HG03097 (cell line): ENCODE data around the gene SRA1.

Source experiments
- ATAC-seq: cut with Tn5 transposase; IDR thresholded peaks from one replicate; pipeline ENCODE4 v1.9.1; 2021; ENCODE audit not compliant: unreplicated experiment, low FRiP score

SRA1 gene

DNA sequence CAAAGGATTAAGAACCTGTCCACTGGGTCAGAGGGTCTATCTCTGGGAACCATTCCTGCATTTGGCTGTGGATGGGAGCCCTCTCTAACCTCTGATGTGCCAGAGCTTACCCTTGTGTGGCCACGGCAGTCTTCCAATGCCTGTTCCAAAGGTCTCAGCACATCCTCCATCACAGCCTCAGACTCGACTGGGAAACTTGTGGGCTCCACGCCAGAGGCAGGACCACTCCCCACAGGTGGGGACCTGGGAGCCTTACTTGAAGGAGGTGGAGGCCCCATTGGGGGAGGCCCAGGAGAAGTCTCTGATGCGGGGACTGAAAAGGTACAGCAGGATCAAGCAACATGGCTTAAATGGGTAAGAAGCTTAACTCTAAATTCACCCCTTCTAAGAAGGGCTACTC lies 5.4 kb downstream of the SRA1 start:
- no peak for ATAC-seq

DNA sequence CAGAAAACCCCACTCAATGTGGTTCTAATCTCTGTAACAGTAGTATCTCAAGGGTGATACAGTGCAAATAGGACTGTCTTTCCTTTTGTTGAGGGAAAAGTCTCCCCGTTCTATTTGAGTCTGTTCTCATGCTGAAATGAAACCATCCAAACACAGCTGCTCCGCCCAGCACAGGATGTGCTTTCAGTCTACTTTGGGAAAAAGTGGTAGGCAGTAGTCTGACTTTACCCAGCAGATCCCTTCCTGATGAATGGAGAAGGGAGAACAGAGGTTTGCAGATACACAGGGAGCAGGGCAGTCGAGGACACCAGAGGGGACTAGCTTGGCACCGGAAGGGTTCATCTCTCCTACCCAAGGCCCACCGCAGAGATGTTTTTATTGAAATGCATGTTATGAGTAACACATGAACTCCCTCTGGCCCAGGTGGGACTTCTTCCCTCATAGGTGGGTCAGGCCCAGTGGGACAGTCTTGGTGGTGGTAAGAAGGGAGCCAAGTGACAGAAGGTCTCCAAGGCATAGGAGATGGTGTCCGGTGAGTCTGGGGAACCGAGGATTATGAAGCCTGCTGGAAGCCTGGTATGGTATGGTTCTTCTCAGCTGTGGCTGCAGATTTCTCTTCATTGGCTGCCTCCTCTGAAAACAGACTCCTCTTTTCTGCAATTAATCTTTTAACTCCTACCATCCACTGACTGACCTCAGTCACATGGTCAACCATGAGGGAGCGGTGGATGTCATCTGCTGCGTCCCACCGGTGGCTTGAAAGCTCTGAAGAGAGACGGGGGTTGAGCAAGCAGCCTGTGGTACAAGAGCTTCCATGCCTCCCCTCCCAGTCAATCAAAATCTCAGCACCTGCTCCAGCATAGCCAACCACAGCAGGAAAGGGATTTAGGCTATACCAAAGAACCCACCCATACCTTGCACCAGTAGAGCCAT lies 6.9 kb downstream of the SRA1 start:
- no peak for ATAC-seq

DNA sequence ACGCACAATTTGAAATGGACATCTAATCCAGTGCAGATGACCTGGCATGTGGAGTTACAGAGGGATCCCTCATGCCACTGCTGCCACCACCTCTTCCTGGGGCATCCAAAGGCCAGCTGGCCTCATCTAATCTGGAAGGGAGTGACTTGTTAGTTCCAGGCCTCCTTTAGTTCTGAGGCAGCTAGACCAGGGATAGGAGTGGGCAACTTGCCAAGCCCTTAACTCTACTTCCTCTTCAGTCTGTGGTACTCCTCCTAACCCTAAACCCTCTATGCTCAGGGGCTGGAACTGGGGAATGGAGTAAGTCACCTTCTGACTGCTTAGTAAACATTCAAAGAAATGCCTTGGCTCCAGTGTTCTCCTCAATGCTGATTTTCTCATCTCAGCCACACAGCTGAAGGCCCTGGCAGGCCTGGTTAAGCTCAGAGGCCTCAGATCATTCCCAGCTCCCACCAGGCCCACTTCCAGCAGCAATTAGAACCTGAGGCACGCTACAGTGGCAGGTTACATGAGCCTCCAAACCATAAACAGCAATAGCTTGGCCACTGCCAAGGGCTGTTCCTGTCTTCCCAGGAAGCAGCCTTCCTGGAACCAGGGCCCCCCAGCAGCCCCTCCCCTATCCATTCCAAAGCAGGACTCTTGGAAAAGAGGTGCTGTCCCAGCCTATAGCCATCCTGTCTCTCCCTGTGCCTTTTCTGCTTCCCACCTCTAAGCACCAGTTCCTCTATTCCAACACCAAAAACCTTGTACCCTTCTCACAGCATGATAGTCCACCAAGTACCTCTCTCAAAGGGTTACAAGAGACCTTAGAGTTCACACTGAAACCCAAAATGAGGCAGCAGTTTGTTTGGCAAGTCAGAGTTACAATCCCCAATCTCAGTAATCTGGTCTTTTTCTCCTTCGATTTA lies 7.8 kb downstream of the SRA1 start:
- no peak for ATAC-seq

DNA sequence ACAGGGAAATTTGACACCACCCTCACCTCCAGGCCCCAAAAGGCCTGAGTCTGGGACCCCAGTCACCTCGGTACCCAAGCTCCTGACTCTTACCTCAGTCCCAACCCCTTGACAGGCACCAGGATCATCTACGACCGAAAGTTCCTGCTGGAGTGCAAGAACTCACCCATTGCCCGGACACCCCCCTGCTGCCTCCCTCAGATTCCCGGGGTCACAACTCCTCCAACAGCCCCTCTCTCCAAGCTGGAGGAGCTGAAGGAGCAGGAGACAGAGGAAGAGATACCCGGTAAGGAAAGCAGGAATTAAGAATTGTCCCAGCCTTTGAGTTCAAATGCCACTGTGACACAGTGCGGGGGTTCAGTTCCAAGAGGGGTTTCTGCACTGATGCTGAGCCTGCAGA lies 8.5 kb downstream of the SRA1 start:
- ATAC-seq: no peak

DNA sequence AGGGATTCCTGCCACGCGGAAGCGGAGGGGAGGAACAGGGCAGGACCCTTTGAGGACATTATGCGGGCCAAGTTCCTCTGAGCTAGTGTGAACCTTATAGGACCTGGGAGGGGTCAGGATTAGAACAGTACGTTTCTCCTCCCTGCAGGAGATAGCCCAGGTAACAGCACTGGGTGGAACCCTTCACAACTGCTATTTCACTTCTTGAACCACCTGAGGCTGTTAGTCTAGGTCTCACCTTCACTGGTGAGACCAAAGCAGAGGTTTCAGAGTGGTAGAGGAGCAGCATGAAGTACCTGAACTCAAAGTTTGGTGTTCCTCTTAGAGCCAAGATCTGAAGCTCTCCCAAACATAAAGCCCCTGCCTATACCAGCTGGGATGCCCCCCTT lies 9.0 kb downstream of the SRA1 start:
- no peak for ATAC-seq

DNA sequence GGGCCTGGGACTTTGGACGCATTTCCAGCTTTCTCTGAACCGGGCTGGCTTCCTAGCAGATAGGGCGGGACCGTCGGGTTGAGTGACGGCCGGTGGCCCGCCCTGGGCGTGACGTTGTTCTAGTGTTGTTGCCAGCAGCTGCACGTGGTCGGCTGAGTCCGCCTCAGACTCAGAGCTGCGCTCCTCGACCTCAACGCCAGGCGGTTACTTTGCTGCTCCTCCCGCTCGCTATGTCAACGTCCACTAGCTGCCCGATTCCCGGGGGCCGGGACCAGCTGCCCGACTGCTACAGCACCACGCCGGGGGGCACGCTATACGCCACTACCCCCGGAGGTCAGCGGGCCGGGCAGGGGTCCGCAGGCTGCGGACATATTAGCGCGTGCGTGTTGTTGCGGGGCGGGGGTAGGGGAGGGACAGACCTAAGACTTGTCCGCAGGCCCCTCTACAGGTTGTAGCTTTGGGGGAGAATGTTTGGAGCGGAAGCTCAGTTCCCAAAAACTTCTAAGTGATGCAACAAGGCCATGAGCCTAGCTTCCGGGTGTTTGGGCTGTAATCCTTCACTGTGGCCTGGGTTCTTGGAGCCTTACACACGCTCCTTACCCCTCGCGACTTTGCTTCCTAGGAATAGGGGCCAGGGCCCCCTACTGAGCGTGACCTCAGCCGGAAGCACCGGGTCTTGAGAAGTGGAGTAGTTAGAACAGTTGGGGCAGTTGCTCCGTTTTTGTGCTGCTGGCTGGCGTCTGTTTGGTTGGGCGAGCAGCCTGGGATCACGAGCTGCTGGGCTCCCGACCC lies 9.6 kb downstream of the SRA1 start, which contains the start of gene EIF4EBP3:
Gene EIF4EBP3, plus strand, starts transcription at position 155 of the 792 bp plus-strand sequence. Its CDS starts 76 bp downstream, at position 231.
- ATAC-seq: peak; percentile 96

DNA sequence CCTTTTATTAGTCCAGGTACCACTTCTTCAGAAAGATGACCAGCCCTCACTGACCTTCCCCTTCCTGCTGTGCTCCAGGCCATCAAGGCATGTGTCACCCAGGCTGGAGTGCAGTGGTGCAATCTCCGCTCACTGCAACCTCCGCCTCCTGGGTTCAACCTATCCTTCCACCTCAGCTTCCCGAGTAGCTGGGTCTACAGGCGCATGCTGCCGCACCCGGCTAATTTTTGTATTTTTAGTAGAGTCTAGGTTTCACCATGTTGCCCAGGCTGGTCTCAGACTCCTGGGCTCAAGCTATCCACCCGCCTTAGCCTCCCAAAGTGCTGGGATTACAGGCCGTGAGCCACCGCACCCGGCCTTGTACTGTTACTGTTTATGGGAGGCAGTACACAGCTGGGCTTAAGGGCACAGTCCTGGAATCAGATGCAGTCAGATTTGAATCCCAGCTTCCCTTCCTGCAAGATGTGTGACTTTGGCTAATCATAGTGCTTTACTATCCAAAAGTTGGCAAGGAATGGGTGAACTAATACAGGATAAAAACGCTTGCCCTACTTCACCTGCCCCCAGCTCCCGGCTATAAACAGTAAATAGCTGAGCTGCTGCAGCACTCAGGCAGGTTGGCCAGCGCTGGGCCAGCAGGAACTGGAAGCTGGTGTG lies 10.3 kb downstream of the SRA1 start:
- ATAC-seq: peak; percentile 4

DNA sequence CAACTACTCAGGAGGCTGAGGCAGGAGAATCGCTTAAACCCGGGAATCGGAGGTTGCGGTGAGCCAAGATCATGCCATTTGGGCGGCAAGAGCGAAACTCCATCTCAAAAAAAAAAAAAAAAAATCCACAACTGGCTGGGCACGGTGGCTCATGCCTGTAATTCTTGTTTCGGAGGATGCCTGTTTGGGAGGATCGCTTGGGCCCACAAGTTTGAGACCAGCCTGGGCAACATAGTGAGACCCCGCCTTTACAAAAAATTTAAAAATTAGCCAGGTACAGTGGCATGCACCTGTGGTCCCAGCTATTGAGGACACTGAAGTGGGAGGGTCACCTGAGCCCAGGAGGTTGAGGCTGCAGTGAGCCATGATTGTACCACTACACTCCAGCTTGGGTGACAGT lies 11.7 kb downstream of the SRA1 start:
- ATAC-seq: no peak

DNA sequence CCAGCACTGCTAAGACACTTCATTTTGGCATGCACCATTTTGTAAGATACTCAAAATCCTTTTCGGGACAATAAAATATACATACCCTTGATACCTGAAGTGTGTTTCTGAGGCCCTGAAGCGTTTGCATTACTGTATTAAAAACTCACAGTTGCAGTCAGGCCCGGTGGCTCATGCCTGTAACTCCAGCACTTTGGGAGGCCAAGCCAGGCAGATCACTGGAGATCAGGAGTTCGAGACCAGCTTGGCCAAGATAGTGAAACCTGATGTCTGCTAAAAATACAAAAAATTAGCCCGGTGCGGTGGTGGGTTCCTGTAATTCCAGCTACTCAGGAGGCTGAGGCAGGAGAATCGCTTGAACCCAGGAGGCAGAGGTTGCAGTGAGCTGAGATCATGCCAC lies 12.3 kb downstream of the SRA1 start:
- no peak for ATAC-seq

DNA sequence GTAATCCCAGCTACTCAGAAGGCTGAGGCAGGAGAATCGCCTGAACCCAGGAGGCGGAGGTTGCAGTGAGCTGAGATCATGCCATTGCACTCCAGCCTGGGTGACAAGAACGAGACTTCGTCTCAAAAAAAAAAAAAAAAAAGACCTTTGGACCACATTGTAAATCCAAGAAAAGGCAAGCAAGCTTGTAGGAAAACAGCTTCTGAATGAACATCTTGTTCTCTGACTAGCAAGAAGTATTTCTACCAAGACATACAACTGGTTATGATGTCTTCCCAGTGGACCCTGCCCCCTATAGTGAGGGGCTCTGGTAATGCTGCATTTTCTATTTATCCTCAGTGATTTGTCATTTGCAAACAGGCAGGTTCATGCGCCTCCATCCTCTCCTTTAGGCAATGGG lies 14.3 kb downstream of the SRA1 start:
- ATAC-seq: no peak

DNA sequence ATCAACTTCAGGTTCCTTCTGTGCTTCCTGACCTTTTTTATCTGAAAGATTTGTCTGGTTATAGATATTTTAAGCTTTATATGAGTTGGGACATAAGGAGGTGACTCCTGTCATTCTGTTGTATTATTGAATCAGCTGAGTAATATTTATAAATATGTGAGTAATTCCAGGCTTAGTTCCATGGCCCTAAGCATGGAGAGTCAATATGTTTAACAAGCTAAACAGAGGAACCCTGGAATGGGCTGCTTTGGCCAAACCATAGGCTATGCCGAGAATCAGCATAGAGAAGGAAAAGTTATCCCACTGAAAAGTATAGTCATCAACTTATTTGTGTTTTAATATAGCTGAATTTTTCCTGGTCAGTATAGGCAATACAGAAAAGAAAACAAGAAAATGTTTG lies 17.0 kb downstream of the SRA1 start:
- ATAC-seq: no peak

DNA sequence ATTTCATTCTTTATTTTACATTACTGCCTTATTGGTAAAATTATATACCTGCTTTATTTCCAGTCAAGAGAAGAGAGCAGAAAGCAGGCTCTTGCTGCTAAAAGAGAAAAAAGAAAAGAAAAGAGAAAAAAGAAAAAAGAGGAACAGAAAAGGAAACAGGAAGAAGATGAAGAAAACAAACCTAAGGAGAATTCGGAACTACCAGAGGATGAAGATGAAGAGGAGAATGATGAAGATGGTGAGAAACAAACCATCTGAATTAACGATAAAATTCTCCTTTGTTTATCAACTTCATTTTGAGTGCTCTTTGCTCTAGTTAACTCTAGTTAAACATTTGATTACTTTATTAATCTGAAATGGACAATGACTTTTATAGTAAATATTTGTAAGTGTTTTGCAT lies 33.3 kb downstream of the SRA1 start:
- ATAC-seq: no peak

DNA sequence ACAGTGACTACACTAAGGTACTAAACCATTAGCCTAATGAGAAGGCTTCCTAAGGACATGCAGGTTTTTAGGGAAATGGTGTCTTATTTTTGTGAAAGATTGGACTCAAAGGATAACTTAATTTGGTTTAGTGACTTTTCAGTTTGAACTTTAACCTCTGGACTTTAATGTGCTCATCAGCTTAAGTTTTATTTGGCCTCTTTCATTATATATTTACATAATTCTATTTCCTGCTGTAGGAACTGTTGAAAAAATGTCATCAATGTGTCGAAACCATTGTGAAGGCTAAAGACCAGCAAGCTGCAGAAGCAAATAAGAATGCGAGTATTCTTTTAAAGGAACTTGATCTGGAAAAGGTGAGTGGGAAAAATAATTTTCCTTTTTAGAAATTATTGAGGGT lies 44.1 kb downstream of the SRA1 start:
- ATAC-seq: no peak

DNA sequence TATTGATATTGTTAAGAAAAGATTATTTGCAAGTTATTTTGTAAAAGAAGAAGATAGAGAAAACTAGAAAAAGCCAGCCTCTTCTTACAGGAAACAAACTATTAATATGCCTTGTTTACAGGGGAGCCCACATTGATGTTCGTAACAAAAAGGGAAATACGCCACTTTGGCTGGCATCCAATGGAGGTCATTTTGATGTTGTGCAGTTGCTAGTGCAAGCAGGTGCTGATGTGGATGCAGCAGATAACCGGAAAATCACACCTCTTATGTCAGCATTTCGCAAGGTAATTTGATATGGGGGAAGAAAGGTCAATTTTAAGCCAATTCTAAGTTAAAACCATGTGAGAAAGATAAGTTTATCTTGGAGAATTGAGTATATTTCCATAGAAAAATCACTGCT lies 47.4 kb downstream of the SRA1 start:
- no peak for ATAC-seq

DNA sequence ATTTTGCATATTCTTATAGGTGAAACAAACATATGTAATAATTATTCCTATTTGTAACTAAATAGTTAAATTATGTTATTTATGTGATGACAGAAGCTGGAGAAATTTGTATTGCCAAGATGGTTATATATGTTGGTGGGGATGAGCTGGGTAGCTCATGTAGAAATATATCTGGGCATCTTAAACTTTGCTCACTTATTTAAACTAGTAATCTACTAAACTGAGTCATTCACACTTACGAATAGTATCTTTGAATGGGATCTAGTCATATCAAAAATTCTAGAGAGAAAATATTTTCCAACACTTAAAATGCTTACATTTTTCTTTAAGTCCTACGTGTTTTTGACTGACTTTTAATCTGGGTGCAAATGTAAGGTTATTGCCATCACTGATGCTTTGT lies 54.4 kb downstream of the SRA1 start:
- no peak for ATAC-seq
